GM21576 (cell line): Measurements from ENCODE around the gene SLC8A2.
"Not testable (repeated sequence)": the region's sequence is repeated elsewhere in the genome, so short reads cannot be mapped to it uniquely, and the experiment has no call there.

Source experiments
- ATAC-seq: cut with Tn5 transposase; IDR thresholded peaks from one replicate; pipeline ENCODE4 v1.9.1; 2021; ENCODE audit warnings: mild to moderate bottlenecking, moderate library complexity; ENCODE audit not compliant: unreplicated experiment

The SLC8A2 gene

DNA sequence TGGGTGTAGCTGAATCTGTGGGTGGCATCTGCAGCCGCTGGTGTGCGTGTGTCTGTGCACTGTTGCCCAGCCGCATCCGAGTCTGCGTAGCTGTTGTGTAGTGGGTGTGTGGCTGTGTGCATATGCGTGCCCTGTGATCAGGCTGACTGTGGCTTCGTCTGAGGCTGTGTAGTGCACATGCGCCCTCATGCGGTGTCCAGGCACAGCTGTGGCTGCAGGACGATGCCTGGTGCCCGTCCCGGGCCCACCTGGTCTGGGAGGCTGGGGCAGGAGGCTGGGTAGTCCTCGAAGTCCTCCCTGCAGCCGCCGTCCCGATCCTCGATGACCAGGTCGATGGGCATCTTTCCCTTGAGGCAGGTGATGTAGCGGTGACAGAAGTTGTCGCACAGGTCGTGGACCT is 57.2 kb downstream of the SLC8A2 start:
- no peak for ATAC-seq

- ATAC-seq = no peak
Observed at GRCh38 chr19:47413941-47414340, 57.8 kb downstream of the SLC8A2 start.

DNA sequence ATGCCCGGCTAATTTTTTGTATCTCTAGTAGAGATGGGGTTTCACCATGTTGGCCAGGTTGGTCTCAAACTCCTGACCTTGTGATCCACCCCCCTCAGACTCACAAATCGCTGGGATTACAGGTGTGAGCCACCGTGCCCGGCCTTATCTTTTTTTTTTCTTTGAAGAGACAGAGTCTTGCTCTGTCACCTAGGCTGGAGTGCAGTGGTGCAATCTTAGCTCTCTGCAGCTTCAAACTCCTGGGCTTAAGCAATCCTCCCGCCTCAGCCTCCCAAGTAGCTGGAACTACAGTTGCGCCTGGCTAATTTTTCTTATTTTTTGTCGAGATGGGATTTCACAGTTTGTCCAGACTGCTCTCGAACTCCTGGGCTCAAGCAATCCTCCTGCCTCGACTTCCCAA is 60.0 kb downstream of the SLC8A2 start:
- ATAC-seq = not testable (repeated sequence)

DNA sequence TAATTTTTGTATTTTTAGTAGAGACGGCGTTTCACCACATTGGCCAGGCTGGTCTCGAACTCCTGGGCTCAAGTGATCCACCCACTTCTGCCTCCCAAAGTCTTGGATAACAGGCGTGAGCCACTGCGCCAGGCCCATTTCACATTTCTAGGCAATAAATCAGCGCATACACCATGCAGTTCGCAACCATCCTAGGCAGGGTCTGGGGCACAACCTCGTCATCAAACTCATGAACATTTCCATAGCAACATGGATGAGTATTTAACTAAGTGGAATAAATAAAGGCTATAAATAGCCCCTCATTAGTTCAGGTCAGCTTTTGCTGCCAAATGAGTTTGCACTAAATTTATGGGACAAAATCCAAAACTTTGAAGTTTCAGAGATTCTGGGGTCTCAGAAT is 60.6 kb downstream of the SLC8A2 start:
- ATAC-seq = no peak

GRCh38 chr19:47408156-47408938 is 63.3 kb downstream of the SLC8A2 start:
- no peak for ATAC-seq

DNA sequence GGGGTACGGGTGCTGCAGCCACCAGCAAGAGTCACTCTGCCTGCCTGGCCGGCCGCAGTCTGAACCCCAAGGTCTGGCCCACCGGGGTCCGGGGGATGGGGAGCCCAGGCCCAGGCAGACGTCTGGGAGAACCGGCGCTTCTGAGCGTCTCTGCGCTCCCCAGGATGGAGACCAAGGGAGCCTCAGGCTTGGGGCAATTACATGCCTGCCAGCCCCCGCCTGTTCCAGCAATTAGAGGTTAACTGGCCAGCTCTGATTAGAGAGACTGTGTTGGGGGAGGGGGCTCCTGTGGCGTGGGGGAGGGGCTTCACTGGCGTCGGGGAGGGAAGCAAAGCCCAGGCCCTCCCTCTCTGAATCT is 64.3 kb downstream of the SLC8A2 start:
- ATAC-seq = no peak

- ATAC-seq = no peak
Observed at GRCh38 chr19:47406711-47407416, 64.8 kb downstream of the SLC8A2 start.

- no peak for ATAC-seq
Observed at GRCh38 chr19:47405854-47406417, 65.8 kb downstream of the SLC8A2 start.

DNA sequence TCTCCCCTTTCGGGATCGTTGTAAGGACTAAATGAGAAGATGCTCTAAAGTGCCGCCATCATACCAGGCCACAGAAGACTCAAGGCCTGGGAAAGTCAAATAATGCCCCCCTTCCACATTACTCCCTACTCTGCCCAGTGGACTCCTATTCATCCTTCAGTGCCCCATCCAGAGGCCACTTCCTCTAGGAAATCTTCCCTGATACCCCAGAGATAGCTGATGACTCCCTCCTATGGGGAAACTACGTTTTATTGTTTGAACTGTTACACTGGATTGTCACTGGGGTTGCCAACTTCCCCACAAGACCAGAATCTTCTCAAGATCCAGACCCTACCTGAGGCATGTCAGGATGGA is 66.5 kb downstream of the SLC8A2 start:
- no peak for ATAC-seq

- ATAC-seq = no peak
Observed at GRCh38 chr19:47404334-47405196, 67.1 kb downstream of the SLC8A2 start.

- no peak for ATAC-seq
Observed at GRCh38 chr19:47402504-47402903, 69.2 kb downstream of the SLC8A2 start.

DNA sequence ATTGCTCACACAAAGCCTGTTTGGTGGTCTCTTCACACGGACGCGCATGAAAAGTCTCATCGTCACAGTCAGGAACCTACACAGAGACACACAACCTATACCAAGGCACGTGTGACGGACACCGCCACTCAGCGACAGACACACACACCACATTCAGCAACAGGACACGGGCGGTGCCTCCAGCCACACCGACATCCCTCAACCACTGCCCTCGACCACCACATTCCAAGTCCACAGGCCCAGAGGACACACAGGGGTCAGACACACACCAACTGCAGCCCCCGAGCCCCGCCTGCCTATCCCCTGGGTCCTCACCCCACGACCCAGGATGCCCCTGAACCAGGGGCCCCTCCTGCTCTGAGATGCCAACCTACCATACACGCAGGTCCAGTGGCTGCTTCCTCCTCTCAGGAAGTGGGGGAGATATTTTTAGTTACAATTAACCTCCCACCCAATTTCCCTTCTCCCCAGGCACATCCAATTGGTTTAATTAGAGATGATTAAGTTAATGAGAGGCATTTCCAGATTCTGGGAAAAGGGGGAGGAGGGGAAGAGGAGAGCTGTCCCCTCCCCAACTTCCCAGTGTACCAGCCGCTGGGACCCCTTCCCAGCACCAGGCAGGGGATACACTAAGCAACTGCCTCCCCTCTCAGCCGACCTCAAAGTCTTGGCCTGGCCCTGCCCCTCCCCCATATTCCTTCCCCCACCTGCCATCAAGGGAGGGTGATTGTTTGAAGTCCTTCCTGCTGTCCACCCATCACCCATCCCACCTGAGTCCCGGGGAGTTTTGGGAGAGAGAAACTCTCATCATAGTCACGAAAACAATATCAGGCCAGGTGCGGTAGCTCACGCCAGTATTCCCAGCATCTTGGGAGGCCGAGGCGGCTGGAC is 72.7 kb downstream of the SLC8A2 start:
- no peak for ATAC-seq

- ATAC-seq = no peak
Observed at GRCh38 chr19:47391510-47392223, 80.0 kb downstream of the SLC8A2 start.

DNA sequence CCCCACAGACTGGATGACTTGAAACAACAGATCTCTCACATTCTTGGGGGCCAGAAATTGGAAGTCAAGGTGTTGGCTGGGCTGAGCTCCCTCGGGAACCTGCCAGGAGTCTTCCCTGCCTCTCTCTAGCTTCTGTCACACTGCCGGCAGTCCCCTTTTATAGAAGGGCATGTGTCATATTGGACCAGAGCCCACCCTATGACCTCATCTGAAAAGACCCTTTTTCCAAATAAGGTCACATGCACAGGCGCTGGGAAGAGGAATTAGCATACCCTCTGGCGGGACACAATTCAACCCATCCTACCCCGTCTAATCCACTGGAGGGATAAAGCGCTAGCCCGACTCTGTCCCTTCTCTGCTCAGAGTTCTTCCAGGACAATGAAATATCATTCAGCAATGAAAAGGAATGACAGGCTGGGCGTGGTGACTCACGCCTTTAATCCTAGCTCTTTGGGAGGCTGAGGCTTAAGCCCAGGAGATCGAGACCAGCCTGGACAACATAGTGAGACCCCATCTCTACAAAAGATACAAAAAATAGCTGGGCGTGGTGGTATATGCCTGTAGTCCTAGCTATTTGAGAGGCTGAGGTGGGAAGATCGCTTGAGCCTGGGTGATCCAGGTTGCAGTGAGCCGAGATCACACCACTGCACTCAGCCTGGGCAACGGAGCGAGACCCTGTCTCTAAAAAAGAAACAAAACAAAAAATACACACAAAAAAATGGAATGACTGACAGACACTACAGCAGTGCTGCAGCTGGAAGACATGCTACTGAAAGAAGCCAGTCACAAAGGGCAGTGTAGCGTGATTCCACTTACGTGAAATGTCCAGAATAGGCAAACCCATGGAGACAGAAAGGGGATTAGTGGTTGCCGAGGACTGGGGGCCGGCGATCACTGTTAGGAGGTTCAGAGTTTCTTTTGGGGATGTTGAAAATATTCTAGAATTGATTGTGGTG is 80.9 kb downstream of the SLC8A2 start:
- no peak for ATAC-seq

GRCh38 chr19:47389150-47389556 is 82.5 kb downstream of the SLC8A2 start:
- no peak for ATAC-seq

DNA sequence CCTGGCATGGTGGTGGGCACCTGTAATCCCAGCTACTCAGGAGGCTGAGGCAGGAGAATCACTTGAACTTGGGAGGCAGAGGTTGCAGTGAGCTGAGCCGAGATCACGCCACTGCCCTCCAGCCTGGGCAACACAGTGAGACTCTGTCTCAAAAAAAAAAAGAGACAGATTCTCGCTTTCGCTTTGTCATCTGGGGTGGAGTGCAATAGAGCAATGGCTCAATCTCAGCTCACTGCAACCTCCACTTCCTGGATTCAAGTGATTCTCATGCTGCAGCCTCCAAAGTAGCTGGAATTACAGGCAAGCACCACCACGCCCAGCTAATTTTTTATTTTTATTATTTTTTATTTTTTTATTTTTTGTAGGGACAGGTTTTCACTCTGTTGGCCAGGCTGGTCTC is 83.0 kb downstream of the SLC8A2 start:
- not testable (repeated sequence) for ATAC-seq

- ATAC-seq = not testable (repeated sequence)
Observed at GRCh38 chr19:47387623-47388022, 84.1 kb downstream of the SLC8A2 start.

- ATAC-seq = not testable (repeated sequence)
Observed at GRCh38 chr19:47386582-47386981, 85.1 kb downstream of the SLC8A2 start.
